ENCODE results near the gene PSME2. TPM values are rescaled to one million over a fixed set of nuclear protein-coding genes. Genes with fewer than 3 reads are reported as not detected.

Gene PSME2
- total and polyA plus RNA-seq, 9 of the 15 experiments (the other 6 are each of a cell fraction or from before 2014, with no cell fraction given): 111 to 579 (median 159) TPM

GRCh38 chr14:24141097-24141880, 5.1 kb downstream of the PSME2 start, which contains the start of gene EMC9 (continued):
- TF ChIP-seq RFX1 (IDR thresholded peaks at IDR 0.05) (peak; percentile 30; the same call in 1 of the 2 replicates), REST (IDR thresholded peaks at IDR 0.05; ENCODE audit: borderline replicate concordance) (peak; percentile 61), REST (CRISPR knock-in tag; IDR thresholded peaks at IDR 0.05; ENCODE audit: low read depth) (0 out of 2 replicates have a peak, but pooled peaks have one; percentile 28), ZNF507 (tag; conservative IDR thresholded peaks at IDR 0.05) (no peak), TFAP4 (CRISPR knock-in tag; IDR thresholded peaks at IDR 0.05; ENCODE audit: borderline replicate concordance) (peak; percentile 22; the same call in 1 of the 2 replicates), MLX (CRISPR knock-in tag; conservative IDR thresholded peaks at IDR 0.05) (no peak), TBL1XR1 (IDR thresholded peaks at IDR 0.05; ENCODE audit: low read length in 2 of 2) (no peak), GATAD2A (IDR thresholded peaks at IDR 0.05) (no peak), POLR2G (IDR thresholded peaks at IDR 0.05; ENCODE audit: low read depth, low read length) (peak; percentile 93), ZFP91 (CRISPR knock-in tag; IDR thresholded peaks at IDR 0.05) (no peak), BDP1 (IDR thresholded peaks at IDR 0.05; ENCODE audit: insufficient read depth, insufficient read length) (no peak), NR3C1 (CRISPR knock-in tag; IDR thresholded peaks at IDR 0.05) (no peak), ZNF146 (CRISPR knock-in tag; IDR thresholded peaks at IDR 0.05; ENCODE audit: unreplicated experiment) (no peak), NR1H2 (CRISPR knock-in tag; IDR thresholded peaks at IDR 0.05) (no peak), ETV6 (IDR thresholded peaks at IDR 0.05; ENCODE audit: borderline replicate concordance in 1 of 2, low read depth in 2 of 2, low read length in 1 of 2) (no peak), ETV6 (CRISPR knock-in tag; IDR thresholded peaks at IDR 0.05; ENCODE audit: borderline replicate concordance) (no peak), BCOR (IDR thresholded peaks at IDR 0.05) (no peak), ZKSCAN3 (CRISPR knock-in tag; IDR thresholded peaks at IDR 0.05) (no peak)

All from K562 (cell line).